Esophagus (tissue), 2 donors: Measurements from ENCODE around the gene TEX44. TPM values are rescaled to one million over a fixed set of nuclear protein-coding genes. Genes with fewer than 3 reads are reported as not detected.

ENCODE experiments used
- H3K27ac ChIP-seq, 2 donors: one replicate each; pipeline ENCODE4 v1.5.1; 2013; ENCODE audit warnings: low read depth in 2 of 2, mild to moderate bottlenecking in 2 of 2, inconsistent platforms in 1 of 2, low read length in 1 of 2, moderate library complexity in 1 of 2
- H3K27me3 ChIP-seq, 2 donors: one replicate each; pipeline ENCODE4 v1.6.1; 2013; ENCODE audit warnings: low read length in 2 of 2, control low read depth in 1 of 2, mild to moderate bottlenecking in 1 of 2; ENCODE audit not compliant: insufficient read depth in 2 of 2, control insufficient read depth in 1 of 2
- H3K36me3 ChIP-seq, 2 donors: one replicate each; pipeline ENCODE4 v1.6.1; 2013; ENCODE audit warnings: low read length in 1 of 2; ENCODE audit not compliant: control insufficient read depth in 2 of 2, insufficient read depth in 2 of 2
- H3K4me1 ChIP-seq, 2 donors: one replicate each; pipeline ENCODE4 v1.6.1; 2013; ENCODE audit warnings: low read length in 1 of 2; ENCODE audit not compliant: control insufficient read depth in 2 of 2, insufficient read depth in 2 of 2
- H3K4me3 ChIP-seq, 2 donors: one replicate each; pipeline ENCODE4 v1.5.1; 2013; ENCODE audit warnings: low read length in 2 of 2, mild to moderate bottlenecking in 2 of 2, low read depth in 1 of 2, moderate library complexity in 1 of 2
- H3K9me3 ChIP-seq, 2 donors: one replicate each; pipeline ENCODE4 v1.6.1; 2013; ENCODE audit warnings: mild to moderate bottlenecking in 2 of 2, low read depth in 1 of 2, low read length in 1 of 2, moderate library complexity in 1 of 2; ENCODE audit not compliant: control insufficient read depth in 2 of 2, insufficient read depth in 1 of 2
- WGBS, 2 donors: extraction: QIAGEN DNeasy Blood & Tissue Kit; methylation state at CpG; one replicate each; pipeline ENCODE4 v1.1.7; 2013; 5-methylcytosine and 5-hydroxymethylcytosine counted together
- polyA plus RNA-seq, 2 donors: library from polyadenylated mRNA; stranded (reverse); fragments of 200-250 nt; gene quantifications; one replicate each; pipeline ENCODE4 v1.2.3, GENCODE V29; 2013
- donor health status: healthy with polysubstance abuse.
- donor health status: Bipolar disorder and iron deficiency.

The TEX44 gene
- polyA plus RNA-seq, 2 donors, result not detected

DNA sequence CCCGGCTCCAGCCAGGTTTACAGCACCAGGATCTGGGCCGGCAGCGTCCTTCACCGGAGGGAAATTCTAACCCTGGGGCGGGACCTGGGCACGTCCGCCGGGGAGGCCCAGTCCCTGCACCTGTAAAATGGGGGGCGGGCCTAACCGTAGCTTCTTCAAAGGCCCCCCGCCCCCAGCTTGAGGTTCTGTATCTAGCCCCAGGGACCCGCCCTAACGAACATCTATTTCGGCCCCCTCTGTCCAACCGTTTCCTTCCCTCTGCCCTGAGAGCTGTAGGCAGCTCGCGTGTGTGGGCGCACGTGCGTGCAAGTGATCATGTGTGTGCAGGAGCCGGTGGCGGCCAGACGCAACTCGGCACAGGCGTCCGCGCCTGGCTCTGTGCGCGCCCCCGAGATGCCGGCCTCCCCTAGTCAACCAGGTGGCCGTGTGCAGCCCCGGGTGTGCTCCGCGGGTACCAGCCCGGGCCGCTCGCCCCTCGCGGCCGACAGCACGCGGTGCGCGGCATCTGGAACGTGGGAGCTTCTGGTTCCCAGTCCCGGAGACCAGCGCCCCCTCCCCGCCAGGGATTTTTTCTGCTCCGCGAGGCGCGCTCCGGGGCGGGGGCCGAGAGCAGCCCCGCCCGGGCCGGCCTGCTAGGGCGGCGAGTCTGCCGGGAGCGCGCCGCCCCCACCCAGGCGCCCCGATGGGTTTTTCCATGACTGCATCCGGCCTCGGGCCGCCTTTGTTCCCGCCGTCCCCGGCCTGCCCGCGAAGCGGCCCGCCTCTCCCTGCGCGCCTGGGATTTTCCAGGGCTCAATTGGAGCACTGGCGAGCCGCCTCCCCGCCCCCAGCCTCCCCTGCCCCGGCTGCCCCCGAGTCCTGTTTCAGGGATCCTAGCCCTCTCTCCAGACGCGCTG, 21.2 kb downstream of the TEX44 start:
- Histone ChIP-seq H3K27ac (peak overlapping the region; percentile 96 to 97), H3K27me3 (no peaks in the 10 kb centered on the region), H3K4me3 (peak overlapping the region; percentile 39 to 45), H3K9me3 (no peaks in the 10 kb centered on the region), H3K36me3 (no peaks in the 10 kb centered on the region), H3K4me1 (peaks cover 5 to 22% of the 10 kb centered on the region in 2 donors)
- 1% methylated on average over 78 to 86 of the region's 86 CpGs for WGBS, 2 donors

DNA sequence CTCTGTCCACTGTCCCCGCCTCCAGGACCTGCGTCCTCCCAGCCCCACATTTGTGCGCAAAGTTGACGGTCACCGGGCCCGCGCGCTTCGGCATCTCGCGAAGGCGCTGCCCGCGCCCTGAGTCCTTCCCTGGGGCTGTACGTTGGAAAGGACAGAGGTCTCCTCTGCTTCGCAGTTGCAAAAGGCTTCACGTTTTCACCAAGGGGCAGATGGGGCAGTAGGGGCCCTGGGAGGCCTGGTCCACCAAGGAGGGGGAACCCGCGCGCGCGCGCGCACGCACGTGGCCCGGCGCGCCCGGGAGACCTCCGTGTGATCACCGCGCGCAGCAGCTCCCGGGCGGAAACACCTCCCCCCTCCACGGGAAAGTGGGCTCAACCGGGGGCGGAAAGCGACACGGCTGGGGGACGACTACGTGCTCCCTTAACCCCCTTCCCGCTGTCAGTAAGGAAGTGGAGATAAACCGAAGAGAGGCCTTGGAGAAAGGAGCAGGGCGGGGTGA, 21.9 kb downstream of the TEX44 start:
- Histone ChIP-seq H3K4me1 (peaks cover 5 to 22% of the 10 kb centered on the region in 2 donors), H3K4me3 (peak overlapping the region; percentile 39 to 45), H3K36me3 (no peaks in the 10 kb centered on the region), H3K9me3 (no peaks in the 10 kb centered on the region), H3K27ac (peak overlapping the region; percentile 96 to 97), H3K27me3 (no peaks in the 10 kb centered on the region)
- WGBS, 2 donors, result 1 to 2% methylated on average over 46 of the region's 46 CpGs

DNA sequence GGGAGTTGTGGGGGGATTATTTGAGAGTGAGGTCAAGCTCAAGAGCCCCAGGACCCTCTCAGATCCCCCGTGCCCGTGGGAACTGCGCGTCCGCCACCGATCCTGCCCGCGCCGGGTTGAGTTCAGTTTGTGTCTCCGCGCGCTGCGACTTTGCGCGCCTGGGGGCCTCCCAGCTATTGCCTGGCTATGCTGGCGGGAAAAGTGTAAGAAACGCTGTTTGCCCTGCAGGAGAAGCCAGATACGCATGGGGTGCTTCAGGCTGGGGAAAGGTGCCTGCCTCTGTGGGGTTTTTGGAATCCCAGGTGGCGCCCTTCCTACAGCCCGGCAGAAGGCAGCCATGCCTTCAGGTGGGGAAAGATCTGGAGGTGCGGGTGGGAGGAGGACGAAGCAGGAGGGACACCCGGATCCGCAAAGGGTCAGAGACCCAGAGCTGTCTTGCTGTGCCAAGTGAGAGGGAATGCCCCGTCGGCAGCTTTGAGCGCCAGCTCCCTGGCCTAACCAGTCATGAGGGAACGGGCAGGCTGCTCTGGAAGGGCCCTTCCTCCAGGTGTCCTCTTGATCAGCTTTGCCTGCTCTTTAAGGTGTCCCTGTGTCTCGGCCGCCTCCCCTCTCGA, 22.5 kb downstream of the TEX44 start:
- Histone ChIP-seq H3K4me3 (peak overlapping the region; percentile 39 to 45), H3K27ac (peak overlapping the region; percentile 96 to 97), H3K36me3 (no peaks in the 10 kb centered on the region), H3K9me3 (no peaks in the 10 kb centered on the region), H3K4me1 (peaks cover 5 to 22% of the 10 kb centered on the region in 2 donors), H3K27me3 (no peaks in the 10 kb centered on the region)
- WGBS, 2 donors, result 40 to 46% methylated on average over 31 of the region's 31 CpGs

DNA sequence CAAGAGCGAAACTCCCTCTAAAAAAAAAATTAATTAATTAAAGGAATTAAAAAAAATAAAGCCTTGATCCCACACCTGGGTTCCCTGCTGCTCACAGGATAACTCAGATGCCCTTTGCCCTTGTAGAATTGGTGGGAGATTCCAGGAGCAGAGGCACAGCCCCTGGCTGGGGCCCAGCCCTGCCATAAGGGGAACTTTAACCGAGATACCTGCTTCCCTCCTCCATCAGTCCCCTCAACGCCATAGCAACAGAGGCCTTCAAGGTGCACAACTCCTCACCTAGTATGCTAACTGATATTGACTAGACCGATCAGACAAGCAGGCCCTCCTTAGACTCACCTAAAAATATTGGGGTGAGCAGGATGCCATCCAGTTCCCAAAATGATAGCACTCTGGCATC, 23.6 kb downstream of the TEX44 start:
- Histone ChIP-seq H3K4me1 (peaks cover 8 to 28% of the 10 kb centered on the region in 2 donors), H3K27ac (no peak overlapping the region), H3K9me3 (no peaks in the 10 kb centered on the region), H3K36me3 (no peaks in the 10 kb centered on the region), H3K4me3 (no peak overlapping the region), H3K27me3 (no peaks in the 10 kb centered on the region)
- WGBS, 2 donors, result 89 to 90% methylated on average over 4 of the region's 4 CpGs

DNA sequence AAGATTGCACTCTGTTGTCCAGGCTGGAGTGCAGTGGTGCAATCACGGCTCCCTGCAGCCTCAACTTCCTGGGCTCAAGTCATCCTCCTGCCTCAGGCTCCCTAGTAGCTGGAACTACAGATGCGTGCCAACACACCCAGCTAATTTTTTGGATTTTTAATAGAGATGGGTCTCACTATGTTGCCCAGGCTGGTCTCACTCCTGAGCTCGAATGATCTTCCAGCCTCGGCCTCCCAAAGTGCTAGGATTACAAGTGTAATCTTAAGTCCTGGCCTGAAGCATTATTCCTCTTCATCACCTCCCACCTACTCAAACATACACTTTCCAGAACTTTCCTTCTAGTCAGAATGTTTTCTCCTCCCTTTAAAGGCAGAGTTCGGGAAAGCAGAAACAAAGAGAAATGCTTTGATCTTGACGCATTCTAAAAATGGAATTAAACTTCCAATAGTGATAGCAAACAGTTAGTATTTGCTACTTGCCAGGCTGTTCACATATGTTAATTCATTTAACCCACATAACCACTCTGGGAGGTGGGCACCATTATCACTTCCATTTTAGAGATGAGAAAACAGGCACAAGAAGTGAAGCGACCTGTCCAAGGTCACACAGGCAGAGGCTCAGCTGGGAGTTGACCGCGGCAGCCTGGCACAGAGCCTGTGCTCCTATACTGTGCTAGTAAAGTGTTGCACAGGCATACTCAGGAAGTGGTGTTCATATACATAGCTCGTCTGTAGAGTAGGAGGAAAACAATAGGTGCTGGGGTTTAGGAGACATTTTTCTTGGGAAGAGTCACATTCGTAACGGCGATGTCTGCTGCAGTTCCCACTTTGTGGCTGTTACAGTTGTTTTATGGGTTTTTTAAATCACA, 24.6 kb downstream of the TEX44 start:
- no peak overlapping the region for H3K4me3 ChIP-seq
- no peak overlapping the region for H3K27ac ChIP-seq
- 58 to 65% methylated on average over 13 of the region's 13 CpGs for WGBS, 2 donors
- peaks cover 6 to 22% of the 10 kb centered on the region in 2 donors for H3K4me1 ChIP-seq
- no peaks in the 10 kb centered on the region for H3K9me3 ChIP-seq
- no peaks in the 10 kb centered on the region for H3K27me3 ChIP-seq
- H3K36me3 ChIP-seq, result no peaks in the 10 kb centered on the region

DNA sequence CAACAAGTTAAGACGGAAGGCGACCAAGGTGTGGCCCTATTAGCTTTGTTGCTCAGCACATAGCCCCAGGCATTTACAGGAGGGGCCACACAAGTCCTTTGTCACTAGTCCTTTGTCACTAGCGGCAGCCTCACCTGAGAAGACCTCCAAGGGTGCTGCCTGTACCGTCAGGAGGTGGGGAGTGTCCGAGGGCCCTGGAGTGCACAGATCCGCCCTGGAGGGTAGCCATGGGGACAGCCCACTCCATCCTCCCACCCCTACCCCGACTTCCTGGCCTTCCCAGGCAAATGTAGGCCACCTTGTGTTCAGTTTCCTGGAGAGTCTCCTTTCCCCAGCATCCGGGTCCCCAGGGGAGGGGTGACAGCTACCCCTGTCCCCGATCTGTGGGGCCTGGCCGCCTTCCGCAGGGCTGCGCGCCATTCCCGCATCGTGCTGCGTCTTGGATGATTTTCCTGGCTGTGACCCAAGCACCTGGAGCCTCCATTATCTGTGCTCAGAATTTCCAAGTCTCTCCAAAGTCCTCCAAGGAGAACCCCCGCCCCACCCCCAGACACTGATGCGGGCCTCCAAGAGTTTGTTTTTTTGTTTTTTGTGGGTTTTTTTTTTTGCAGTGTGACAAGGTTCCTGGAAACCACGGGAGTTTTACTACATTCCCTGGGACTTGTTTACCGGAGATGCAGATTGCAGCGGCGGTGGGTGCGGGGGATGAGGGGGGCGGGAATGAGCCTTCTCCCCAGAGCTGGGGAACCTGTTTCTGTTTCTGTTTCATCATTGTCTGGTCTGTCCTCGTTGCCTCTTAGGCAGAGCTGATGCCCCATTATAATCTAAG, 28.6 kb downstream of the TEX44 start:
- Histone ChIP-seq H3K4me3 (peak overlapping the region in 1 of 2 donors; percentile 21), H3K27me3 (no peaks in the 10 kb centered on the region), H3K36me3 (no peaks in the 10 kb centered on the region), H3K9me3 (peaks cover 0 to 3% of the 10 kb centered on the region in 2 donors), H3K4me1 (peaks cover 5 to 7% of the 10 kb centered on the region in 2 donors), H3K27ac (peak overlapping the region; percentile 30 to 85)
- WGBS, 2 donors, result 24% methylated on average over 25 of the region's 25 CpGs

DNA sequence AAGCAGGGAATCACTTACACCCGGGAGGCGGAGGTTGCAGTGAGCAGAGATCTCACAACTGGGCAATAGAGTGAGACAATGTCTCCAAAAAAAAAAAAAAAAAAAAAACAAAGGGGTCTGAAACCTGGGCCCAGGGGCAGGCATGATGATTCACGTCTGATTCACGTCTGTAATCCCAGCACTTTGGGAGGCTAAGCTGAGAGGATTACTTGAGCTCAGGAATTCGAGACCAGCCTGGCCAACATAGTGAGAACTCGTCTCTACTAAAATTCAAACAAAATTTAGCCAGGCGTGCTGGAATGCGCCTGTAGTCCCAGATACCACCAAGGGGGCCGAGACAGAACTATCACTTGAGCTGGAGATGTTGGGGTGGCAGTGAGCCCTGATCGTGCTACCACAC, 30.3 kb downstream of the TEX44 start:
- Histone ChIP-seq H3K36me3 (no peaks in the 10 kb centered on the region), H3K27ac (no peak overlapping the region), H3K4me3 (no peak overlapping the region), H3K27me3 (no peaks in the 10 kb centered on the region), H3K9me3 (peaks cover 0 to 3% of the 10 kb centered on the region in 2 donors), H3K4me1 (peaks cover 6 to 7% of the 10 kb centered on the region in 2 donors)
- WGBS, 2 donors, result 63 to 69% methylated on average over 10 of the region's 10 CpGs

DNA sequence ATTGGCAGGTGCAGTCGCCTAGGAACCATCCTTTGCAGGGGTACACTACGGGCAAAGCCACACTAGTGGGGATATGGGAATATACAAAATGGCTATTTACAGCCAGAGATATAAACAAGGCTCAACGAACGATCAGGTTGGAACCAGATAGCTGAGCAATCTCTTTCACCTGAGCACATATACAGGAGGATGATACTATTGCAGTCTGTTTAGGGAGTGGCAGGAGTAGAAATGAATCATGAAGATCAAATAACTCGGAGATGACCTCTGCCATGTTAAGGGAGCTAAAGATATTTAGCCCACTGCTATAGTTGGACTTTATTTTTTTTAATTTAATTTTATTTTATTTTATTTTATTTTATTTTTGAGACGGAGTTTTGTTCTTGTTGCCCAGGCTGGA, 33.8 kb downstream of the TEX44 start:
- peaks cover 0 to 3% of the 10 kb centered on the region in 2 donors for H3K9me3 ChIP-seq
- H3K27ac ChIP-seq, result no peak overlapping the region
- WGBS, 2 donors, result 78 to 80% methylated on average over 6 of the region's 6 CpGs
- no peaks in the 10 kb centered on the region for H3K27me3 ChIP-seq
- peaks cover 0 to 3% of the 10 kb centered on the region in 2 donors for H3K4me1 ChIP-seq
- no peaks in the 10 kb centered on the region for H3K36me3 ChIP-seq
- H3K4me3 ChIP-seq, result no peak overlapping the region
